ENCODE data around the gene TNNT3.

Gene TNNT3

DNA sequence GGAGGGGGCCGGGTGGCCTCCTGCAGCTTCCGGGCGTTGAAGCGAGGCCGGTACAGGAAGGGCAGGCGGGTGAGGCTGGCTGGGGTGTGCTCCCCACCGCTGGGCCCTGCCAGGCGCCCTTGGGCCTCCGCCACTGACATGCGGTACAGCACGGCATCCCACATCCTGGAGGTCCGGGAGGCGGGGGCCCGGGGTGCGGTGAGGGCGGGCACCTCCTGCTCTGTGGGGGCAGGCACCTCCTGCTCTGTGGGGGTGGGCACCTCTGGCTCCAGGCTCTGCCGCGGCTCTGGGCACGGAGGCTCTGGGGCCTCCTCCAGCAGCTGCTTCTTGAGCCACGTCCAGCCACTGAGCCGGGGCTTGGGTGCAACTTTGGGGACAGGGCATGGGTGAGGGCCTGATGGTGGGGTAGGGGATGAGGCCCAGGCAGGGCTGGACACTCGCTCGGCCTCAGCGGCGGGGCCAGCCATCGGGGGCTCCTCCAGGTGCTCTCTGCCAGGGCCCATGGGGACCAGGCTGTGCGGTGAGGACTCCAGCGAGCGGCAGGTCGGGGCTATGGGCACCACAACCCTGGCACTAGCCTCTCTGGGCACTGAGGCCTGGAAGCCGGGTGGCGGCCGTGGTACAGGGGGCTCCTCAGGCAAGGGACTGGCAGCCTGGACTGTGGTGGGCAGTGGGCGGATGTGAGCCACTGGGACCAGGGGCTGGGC is 30.1 kb upstream of the TNNT3 start:
- TF ChIP-seq EZH2phosphoT487 (IDR thresholded peaks at IDR 0.05; ENCODE audit: low read length) (no peak), EZH2 (optimal IDR thresholded peaks at IDR 0.05; ENCODE audit: low read depth, low read length) (no peak)
- TF ChIP-seq, protein P1, sequence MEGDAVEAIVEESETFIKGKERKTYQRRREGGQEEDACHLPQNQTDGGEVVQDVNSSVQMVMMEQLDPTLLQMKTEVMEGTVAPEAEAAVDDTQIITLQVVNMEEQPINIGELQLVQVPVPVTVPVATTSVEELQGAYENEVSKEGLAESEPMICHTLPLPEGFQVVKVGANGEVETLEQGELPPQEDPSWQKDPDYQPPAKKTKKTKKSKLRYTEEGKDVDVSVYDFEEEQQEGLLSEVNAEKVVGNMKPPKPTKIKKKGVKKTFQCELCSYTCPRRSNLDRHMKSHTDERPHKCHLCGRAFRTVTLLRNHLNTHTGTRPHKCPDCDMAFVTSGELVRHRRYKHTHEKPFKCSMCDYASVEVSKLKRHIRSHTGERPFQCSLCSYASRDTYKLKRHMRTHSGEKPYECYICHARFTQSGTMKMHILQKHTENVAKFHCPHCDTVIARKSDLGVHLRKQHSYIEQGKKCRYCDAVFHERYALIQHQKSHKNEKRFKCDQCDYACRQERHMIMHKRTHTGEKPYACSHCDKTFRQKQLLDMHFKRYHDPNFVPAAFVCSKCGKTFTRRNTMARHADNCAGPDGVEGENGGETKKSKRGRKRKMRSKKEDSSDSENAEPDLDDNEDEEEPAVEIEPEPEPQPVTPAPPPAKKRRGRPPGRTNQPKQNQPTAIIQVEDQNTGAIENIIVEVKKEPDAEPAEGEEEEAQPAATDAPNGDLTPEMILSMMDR (IDR thresholded peaks at IDR 0.05; ENCODE audit: low read length) = no peak
- H3K9me2 ChIP-seq (replicated peaks; ENCODE audit: insufficient read depth, low read length) = no peaks in the 10 kb centered on the region
- no peaks in the 10 kb centered on the region; the same call in 1 of the 2 replicates for H3K27me3 ChIP-seq (replicated peaks; ENCODE audit: insufficient read depth, low read length)
- H3K9ac ChIP-seq (ENCODE audit: low read length) = no peak overlapping the region
- no peaks in the 10 kb centered on the region for H3K4me1 ChIP-seq (ENCODE audit: low read length)
- H3K27ac ChIP-seq (ENCODE audit: low read length) = no peak overlapping the region
- no peaks in the 10 kb centered on the region for H3K9me3 ChIP-seq (replicated peaks; ENCODE audit: insufficient read depth, low read length)
- no peaks in the 10 kb centered on the region for H3F3A ChIP-seq (ENCODE audit: insufficient read depth, low read length)
- H3K4me3 ChIP-seq (ENCODE audit: low read length) = no peak overlapping the region
- no peak overlapping the region for H2AFZ ChIP-seq (ENCODE audit: low read length)
- H3K36me3 ChIP-seq (replicated peaks; ENCODE audit: insufficient read depth, low read length) = no peaks in the 10 kb centered on the region; the same call in 1 of the 2 replicates
- H3K79me2 ChIP-seq (ENCODE audit: low read length) = no peaks in the 10 kb centered on the region
- no peak for DNase-seq
- H4K20me1 ChIP-seq (ENCODE audit: insufficient read depth, low read length) = no peaks in the 10 kb centered on the region
- no peak overlapping the region for H3K4me2 ChIP-seq (ENCODE audit: low read depth, low read length)

DNA sequence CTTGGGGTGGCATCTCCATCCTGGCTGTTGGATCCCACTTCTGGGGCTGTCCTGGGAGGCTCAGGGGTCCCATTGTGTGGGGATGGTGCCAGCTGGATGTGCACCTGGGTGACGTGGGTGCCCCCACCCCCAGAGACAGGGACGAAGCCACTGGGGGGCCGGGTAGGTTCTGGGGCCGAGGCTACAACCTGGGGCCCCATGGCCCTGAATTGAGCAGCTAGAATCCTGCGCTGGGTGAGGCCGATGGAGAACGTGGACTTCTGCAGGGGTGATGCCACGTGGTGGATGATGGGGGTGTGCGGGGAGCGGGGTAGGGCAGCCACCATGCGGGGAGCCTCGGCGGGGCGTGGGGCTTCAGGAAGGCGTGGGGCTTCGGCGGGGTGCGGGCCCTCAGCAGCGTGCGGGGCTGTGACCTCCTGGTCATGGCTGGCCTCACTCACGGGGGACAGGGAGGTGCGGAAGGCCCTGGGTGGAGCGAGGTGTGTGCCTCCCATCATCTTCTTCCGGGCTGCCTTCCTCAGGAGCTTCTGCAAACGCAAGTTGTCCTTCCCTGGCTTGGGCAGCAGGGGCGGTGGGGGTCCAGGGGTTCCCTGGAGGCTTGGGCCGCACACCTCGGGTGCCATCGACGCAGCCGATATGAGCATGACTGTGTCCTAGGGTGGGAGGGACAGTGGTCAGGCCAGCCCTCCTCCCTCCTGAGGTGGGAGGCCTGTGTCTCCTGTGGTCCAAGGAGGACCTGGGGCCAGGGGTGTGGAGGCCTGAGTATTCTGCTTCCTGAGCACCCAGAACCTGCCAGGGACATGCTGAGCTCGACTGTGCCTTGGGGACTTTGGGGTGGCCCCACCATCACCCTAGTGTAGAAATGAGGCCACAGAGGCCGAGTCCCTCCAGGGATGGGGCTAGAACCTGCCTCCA is 29.3 kb upstream of the TNNT3 start:
- H3K4me3 ChIP-seq (ENCODE audit: low read length) = no peak overlapping the region
- H3K4me2 ChIP-seq (ENCODE audit: low read depth, low read length) = no peak overlapping the region
- no peaks in the 10 kb centered on the region for H3K79me2 ChIP-seq (ENCODE audit: low read length)
- no peak for DNase-seq
- H3K36me3 ChIP-seq (replicated peaks; ENCODE audit: insufficient read depth, low read length) = no peaks in the 10 kb centered on the region; the same call in 1 of the 2 replicates
- H3K9me3 ChIP-seq (replicated peaks; ENCODE audit: insufficient read depth, low read length) = no peaks in the 10 kb centered on the region
- H3K9ac ChIP-seq (ENCODE audit: low read length) = no peak overlapping the region
- no peaks in the 10 kb centered on the region for H4K20me1 ChIP-seq (ENCODE audit: insufficient read depth, low read length)
- H3K4me1 ChIP-seq (ENCODE audit: low read length) = no peaks in the 10 kb centered on the region
- no peak overlapping the region for H3K27ac ChIP-seq (ENCODE audit: low read length)
- no peak overlapping the region for H2AFZ ChIP-seq (ENCODE audit: low read length)
- TF ChIP-seq, protein P1 (IDR thresholded peaks at IDR 0.05; ENCODE audit: low read length) = no peak
- TF ChIP-seq EZH2phosphoT487 (IDR thresholded peaks at IDR 0.05; ENCODE audit: low read length) (no peak), EZH2 (optimal IDR thresholded peaks at IDR 0.05; ENCODE audit: low read depth, low read length) (no peak)
- no peaks in the 10 kb centered on the region for H3K9me2 ChIP-seq (replicated peaks; ENCODE audit: insufficient read depth, low read length)
- peaks cover 6% of the 10 kb centered on the region for H3K27me3 ChIP-seq (replicated peaks; ENCODE audit: insufficient read depth, low read length)
- no peaks in the 10 kb centered on the region for H3F3A ChIP-seq (ENCODE audit: insufficient read depth, low read length)

DNA sequence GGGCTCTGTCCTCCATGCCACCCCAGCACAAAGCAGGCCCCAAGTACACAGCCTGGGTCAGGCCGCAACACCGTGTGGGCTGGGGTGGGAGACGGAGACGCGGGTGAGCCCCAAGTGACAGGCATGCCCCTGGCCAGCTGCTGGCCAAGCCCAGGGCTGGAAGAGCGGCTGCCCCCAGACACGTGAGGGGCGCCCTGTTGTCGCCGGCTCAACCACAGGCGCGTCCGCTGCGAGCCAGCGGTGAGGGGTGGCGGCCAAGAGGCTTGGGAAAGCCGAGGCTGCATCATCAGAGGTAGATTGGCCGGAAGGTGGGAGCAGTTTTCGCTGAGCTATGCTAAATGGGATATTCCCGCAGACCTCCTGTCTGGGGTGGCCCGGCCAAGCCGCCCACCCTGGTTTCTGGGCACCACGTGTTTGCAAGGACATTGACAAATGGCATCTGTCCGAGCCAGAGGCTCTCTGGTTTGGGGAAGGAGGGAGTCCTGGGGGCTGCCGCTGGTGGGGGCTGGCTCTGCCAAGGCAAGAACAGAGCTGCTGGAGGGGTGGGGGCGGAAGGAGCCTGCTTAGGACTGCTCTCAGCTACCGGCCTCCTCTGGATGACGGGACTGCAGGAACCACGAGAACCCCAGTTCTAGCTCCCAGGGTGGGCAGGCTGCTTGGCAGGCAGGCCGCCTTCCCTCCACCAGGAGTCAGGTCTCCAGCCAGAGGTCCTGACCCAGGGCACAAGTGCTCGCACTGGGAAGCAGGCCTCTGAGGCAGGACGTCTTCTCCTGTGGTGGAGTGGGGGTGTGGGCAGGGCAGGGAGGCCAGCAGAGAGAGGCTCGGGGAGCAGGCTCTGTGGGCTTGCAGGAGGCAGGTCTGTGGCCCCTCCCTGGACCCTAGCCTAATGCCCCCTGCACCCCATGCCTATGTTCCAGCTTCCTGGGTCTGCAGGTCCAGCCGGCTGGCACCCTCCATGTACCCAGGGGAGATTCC is 28.4 kb upstream of the TNNT3 start:
- no peaks in the 10 kb centered on the region for H3K79me2 ChIP-seq (ENCODE audit: low read length)
- no peaks in the 10 kb centered on the region for H4K20me1 ChIP-seq (ENCODE audit: insufficient read depth, low read length)
- H3K4me1 ChIP-seq (ENCODE audit: low read length) = no peaks in the 10 kb centered on the region
- TF ChIP-seq EZH2 (optimal IDR thresholded peaks at IDR 0.05; ENCODE audit: low read depth, low read length) = no peak
- TF ChIP-seq, protein P1 (IDR thresholded peaks at IDR 0.05; ENCODE audit: low read length) = no peak
- TF ChIP-seq EZH2phosphoT487 (IDR thresholded peaks at IDR 0.05; ENCODE audit: low read length) = no peak
- H3K9me3 ChIP-seq (replicated peaks; ENCODE audit: insufficient read depth, low read length) = no peaks in the 10 kb centered on the region
- DNase-seq = no peak
- H3K27ac ChIP-seq (ENCODE audit: low read length) = no peak overlapping the region
- peaks cover 16% of the 10 kb centered on the region for H3K27me3 ChIP-seq (replicated peaks; ENCODE audit: insufficient read depth, low read length)
- no peaks in the 10 kb centered on the region for H3K9me2 ChIP-seq (replicated peaks; ENCODE audit: insufficient read depth, low read length)
- no peak overlapping the region for H2AFZ ChIP-seq (ENCODE audit: low read length)
- no peaks in the 10 kb centered on the region for H3K36me3 ChIP-seq (replicated peaks; ENCODE audit: insufficient read depth, low read length)
- no peak overlapping the region for H3K9ac ChIP-seq (ENCODE audit: low read length)
- H3K4me3 ChIP-seq (ENCODE audit: low read length) = no peak overlapping the region
- H3F3A ChIP-seq (ENCODE audit: insufficient read depth, low read length) = no peaks in the 10 kb centered on the region
- no peak overlapping the region for H3K4me2 ChIP-seq (ENCODE audit: low read depth, low read length)
